A673 (cell line): ENCODE measurements around the gene RUNX2. TPM values are rescaled to one million over a fixed set of nuclear protein-coding genes. Genes with fewer than 3 reads are reported as not detected.

Source experiments
- BruUV-seq: library from RNA; stranded (reverse); fragments of 400-500 nt; replicated peaks from 2 replicates; lab custom pipeline; 2021; lab: Mats Ljungman, UMichigan
- CTCF ChIA-PET: fragments of 300-600 bp; sonication (Branson Sonifier 250); formaldehyde crosslinking; loops from one replicate; lab custom pipeline; 2022; ENCODE audit warnings: antibody characterized with exemption; lab: Charles Lee
- POLR2A ChIA-PET: fragments of 300-600 bp; sonication (Branson Sonifier 250); formaldehyde crosslinking; loops from one replicate; lab custom pipeline; 2022; ENCODE audit warnings: antibody characterized with exemption; ENCODE audit not compliant: low non-redundant PET; lab: Charles Lee
- DNase-seq: peaks from one replicate; pipeline ENCODE4 v3.0.0-alpha.2; 2015; ENCODE audit warnings: low spot score
- H3K27ac ChIP-seq: fragments of 200-600 bp; sonication (generic); 2 replicates; pipeline ENCODE4 v1.5.1; 2016; ENCODE audit warnings: mixed run types, low read depth, mild to moderate bottlenecking, mixed read lengths, antibody characterized with exemption, low read length; ENCODE audit not compliant: poor library complexity, severe bottlenecking
- H3K27me3 ChIP-seq: fragments of 200-600 bp; sonication (generic); replicated peaks from 2 replicates; pipeline ENCODE4 v1.6.1; 2017; ENCODE audit warnings: mixed run types, low read depth, mild to moderate bottlenecking, mixed read lengths, antibody characterized with exemption, low read length; ENCODE audit not compliant: insufficient read depth, poor library complexity
- H3K36me3 ChIP-seq: fragments of 200-600 bp; sonication (generic); 2 replicates; pipeline ENCODE4 v1.6.1; 2016; ENCODE audit warnings: mixed run types, mild to moderate bottlenecking, mixed read lengths, antibody characterized with exemption, low read length; ENCODE audit not compliant: insufficient read depth, poor library complexity, severe bottlenecking
- H3K4me1 ChIP-seq: fragments of 200-600 bp; sonication (generic); 2 replicates; pipeline ENCODE4 v1.6.1; 2017; ENCODE audit warnings: mixed run types, mild to moderate bottlenecking, mixed read lengths, antibody characterized with exemption, low read length; ENCODE audit not compliant: insufficient read depth, poor library complexity, severe bottlenecking
- H3K4me3 ChIP-seq: fragments of 200-600 bp; sonication (generic); 2 replicates; pipeline ENCODE4 v1.5.1; 2016; ENCODE audit warnings: low read depth, mixed run types, mild to moderate bottlenecking, mixed read lengths, low read length; ENCODE audit not compliant: poor library complexity, severe bottlenecking
- H3K9me3 ChIP-seq: fragments of 200-600 bp; sonication (generic); 2 replicates; pipeline ENCODE4 v1.6.1; 2016; ENCODE audit warnings: mixed run types, low read depth, mild to moderate bottlenecking, mixed read lengths, antibody characterized with exemption, low read length; ENCODE audit not compliant: poor library complexity, severe bottlenecking
- EZH2 ChIP-seq: fragments of 200-600 bp; sonication (generic); IDR thresholded peaks from 2 replicates; pipeline ENCODE4 v1.6.1; 2017; ENCODE audit warnings: borderline replicate concordance, low read depth, mild to moderate bottlenecking, mixed read lengths, antibody characterized with exemption, low read length; ENCODE audit not compliant: poor library complexity, severe bottlenecking
- intact Hi-C: fragments of 100-400 bp; cut with micrococcal nuclease; formaldehyde crosslinking; loops from one replicate; pipeline ENCODE4 v1.10.0; 2022; ENCODE audit not compliant: unreplicated experiment
- total RNA-seq: library from RNA; stranded (reverse); gene quantifications from 2 replicates; pipeline ENCODE4 v1.2.3, GENCODE V29; 2021
- TF ChIP-seq, protein P1 (sequence below): fragments of 300-800, 200-600 bp; sonication (generic); conservative IDR thresholded peaks from 2 replicates; pipeline ENCODE4 v1.5.1; 2017; ENCODE audit warnings: low read depth, mild to moderate bottlenecking, antibody characterized with exemption, low read length, moderate library complexity, mixed read lengths

Gene RUNX2
- total RNA-seq, 1 experiment from 2014 or later, result 4.9 TPM

DNA sequence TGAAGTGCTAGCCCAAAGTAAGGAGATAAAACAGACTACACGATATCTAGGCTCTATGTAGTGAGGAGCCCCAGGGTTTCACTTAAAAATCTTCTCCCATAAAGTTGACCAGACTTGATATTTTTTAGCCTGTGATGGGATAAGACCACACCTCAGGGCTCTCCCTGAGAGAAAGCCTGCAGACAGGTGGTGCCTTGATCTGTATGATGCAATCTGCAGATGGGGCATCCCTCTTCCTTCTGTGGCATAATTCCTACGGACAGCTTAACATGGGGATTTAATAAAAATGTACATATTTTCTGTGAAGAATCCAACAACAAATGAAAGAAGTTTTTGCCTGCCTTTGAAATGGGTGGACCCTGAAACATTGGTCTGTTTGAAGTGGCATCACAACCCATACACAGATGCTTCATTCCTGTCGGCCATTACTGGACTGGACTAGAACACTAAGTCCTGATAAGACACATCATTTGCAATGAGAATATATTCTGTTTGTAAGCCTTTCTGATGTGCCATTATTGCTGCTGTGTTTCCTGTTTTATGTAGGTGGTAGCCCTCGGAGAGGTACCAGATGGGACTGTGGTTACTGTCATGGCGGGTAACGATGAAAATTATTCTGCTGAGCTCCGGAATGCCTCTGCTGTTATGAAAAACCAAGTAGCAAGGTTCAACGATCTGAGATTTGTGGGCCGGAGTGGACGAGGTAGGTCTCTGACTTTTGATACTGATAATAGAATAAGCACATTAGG is 103.4 kb downstream of the RUNX2 start:
- DNase-seq, result no peak
- POLR2A ChIA-PET, result no interaction called here
- no peak for TF ChIP-seq EZH2
- TF ChIP-seq, protein P1, sequence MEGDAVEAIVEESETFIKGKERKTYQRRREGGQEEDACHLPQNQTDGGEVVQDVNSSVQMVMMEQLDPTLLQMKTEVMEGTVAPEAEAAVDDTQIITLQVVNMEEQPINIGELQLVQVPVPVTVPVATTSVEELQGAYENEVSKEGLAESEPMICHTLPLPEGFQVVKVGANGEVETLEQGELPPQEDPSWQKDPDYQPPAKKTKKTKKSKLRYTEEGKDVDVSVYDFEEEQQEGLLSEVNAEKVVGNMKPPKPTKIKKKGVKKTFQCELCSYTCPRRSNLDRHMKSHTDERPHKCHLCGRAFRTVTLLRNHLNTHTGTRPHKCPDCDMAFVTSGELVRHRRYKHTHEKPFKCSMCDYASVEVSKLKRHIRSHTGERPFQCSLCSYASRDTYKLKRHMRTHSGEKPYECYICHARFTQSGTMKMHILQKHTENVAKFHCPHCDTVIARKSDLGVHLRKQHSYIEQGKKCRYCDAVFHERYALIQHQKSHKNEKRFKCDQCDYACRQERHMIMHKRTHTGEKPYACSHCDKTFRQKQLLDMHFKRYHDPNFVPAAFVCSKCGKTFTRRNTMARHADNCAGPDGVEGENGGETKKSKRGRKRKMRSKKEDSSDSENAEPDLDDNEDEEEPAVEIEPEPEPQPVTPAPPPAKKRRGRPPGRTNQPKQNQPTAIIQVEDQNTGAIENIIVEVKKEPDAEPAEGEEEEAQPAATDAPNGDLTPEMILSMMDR, result no peak
- no TSS peak for BruUV-seq
- Histone ChIP-seq H3K4me3 (no peak overlapping the region), H3K9me3 (no peaks in the 10 kb centered on the region), H3K36me3 (no peaks in the 10 kb centered on the region), H3K4me1 (peaks cover 63% of the 10 kb centered on the region), H3K27me3 (no peaks in the 10 kb centered on the region), H3K27ac (no peak overlapping the region)
- intact Hi-C loops, result loop anchor here (10.0 kb wide), 2 partner anchors 173 to 493 kb away; no protein-coding TSS in a partner anchor
- CTCF ChIA-PET, result interaction anchor here (0.5 kb wide), 1 partner anchor 192 kb away, joined by 7 read pairs; no protein-coding TSS in a partner anchor

DNA sequence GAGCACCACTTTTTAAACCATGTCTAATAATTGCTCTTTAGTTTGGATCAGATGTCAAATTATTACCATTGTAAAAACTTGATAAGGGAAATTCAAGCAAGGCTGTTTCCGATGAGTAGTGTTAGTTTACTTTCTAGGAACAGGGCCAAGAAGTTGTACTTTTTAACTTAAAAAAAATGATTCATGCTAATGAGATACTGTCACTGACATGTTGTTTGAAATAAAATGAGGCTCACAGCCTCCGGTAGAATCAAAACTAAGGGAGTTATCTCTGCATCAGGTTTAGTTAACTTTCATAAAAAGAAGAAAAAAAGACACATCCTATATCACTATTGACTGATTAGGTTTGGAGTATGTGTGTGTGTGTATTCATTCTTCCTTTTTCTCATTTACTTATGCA is 104.8 kb downstream of the RUNX2 start:
- no peak for TF ChIP-seq EZH2
- TF ChIP-seq, protein P1, result no peak
- intact Hi-C loops, result loop anchor here (10.0 kb wide), 2 partner anchors 172 to 492 kb away; no protein-coding TSS in a partner anchor

DNA sequence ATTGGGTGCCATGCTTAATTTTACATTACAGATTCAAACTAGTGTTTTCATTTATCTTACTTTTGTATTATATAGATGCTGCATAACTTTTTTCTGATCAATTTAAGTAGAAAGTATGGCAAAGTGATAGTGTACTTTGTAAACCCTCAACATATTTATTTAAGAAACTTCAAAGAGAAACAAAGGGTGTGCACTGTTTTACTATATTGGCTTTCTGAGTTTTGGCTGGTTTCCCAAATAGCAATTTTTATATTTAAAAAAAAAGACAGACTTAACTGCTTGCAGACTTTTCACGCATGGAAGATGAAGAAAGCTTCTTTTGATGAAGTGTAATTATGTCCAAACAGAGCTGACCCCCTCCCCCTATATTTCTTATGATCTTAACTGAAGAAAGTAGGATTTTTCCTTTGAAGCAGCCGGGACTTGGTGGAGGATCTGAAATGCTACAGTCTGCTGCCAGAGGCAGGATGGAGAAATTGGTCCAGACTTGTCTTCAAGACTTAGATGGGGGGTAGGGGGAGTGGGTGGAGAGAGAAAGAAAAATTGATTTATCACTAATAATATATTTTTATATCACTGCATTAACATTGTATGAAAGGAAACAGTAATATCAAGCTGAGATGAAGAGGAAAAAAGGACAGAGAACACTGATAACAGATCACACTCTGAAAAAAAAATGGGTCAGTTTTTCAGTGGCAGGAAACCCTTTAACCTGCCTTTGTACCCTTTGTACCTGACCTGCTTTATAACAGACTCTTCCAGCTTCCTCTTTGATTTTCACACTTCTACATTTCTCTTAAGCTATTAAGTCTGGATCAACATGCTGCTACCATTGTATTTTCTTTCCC is 105.6 kb downstream of the RUNX2 start:
- Histone ChIP-seq H3K27me3 (no peaks in the 10 kb centered on the region), H3K9me3 (no peaks in the 10 kb centered on the region), H3K36me3 (no peaks in the 10 kb centered on the region), H3K27ac (peak overlapping the region; percentile 21), H3K4me1 (peaks cover 82% of the 10 kb centered on the region), H3K4me3 (peak overlapping the region; percentile 16)
- no peak for DNase-seq
- no peak for TF ChIP-seq EZH2
- TF ChIP-seq, protein P1, result no peak
- intact Hi-C loops, result loop anchor here (10.0 kb wide), 2 partner anchors 171 to 491 kb away; no protein-coding TSS in a partner anchor
- POLR2A ChIA-PET, result no interaction called here
- no TSS peak for BruUV-seq
- CTCF ChIA-PET, result no interaction called here

More for the DNA sequence above, 104.8 kb downstream of the RUNX2 start:
- ChIA-PET POLR2A (no interaction called here), CTCF (no interaction called here)
- no peaks in the 10 kb centered on the region for H3K9me3 ChIP-seq
- H3K36me3 ChIP-seq, result no peaks in the 10 kb centered on the region
- H3K27ac ChIP-seq, result peak overlapping the region; percentile 21
- peak overlapping the region; percentile 16 for H3K4me3 ChIP-seq
- no TSS peak for BruUV-seq
- peak; percentile 80 for DNase-seq
- H3K4me1 ChIP-seq, result peaks cover 74% of the 10 kb centered on the region
- no peaks in the 10 kb centered on the region for H3K27me3 ChIP-seq
